GM12878 (cell line): ENCODE results near the gene RPGRIP1. TPM values are rescaled to one million over a fixed set of nuclear protein-coding genes. Genes with fewer than 3 reads are reported as not detected.

Experiments used
- ATAC-seq: fragments of 200-7000 bp; cut with Tn5 transposase; 3 replicates; pipeline ENCODE4 v1.9.1; 2020; ENCODE audit warnings: mild to moderate bottlenecking, moderate library complexity
- BruUV-seq: library from RNA; stranded (reverse); fragments of 400-500 nt; replicated peaks from 2 replicates; lab custom pipeline; 2021; lab: Mats Ljungman, UMichigan
- CTCF ChIA-PET: fragments of 300-600 bp; sonication (Branson Sonifier 250); formaldehyde crosslinking; extraction: SDS; loops from one replicate; lab custom pipeline; 2021; ENCODE audit warnings: inconsistent platforms; lab: Yijun Ruan, JAX
- POLR2A ChIA-PET: fragments of 350-600 bp; formaldehyde crosslinking; extraction: SDS; loops from one replicate; lab custom pipeline; 2021; ENCODE audit warnings: inconsistent platforms; lab: Charles Lee
- RAD21 ChIA-PET: fragments of 300-600 bp; sonication (Branson Sonifier 250); formaldehyde crosslinking; loops from one replicate; lab custom pipeline; 2023; ENCODE audit warnings: antibody characterized with exemption; ENCODE audit not compliant: unreplicated experiment; lab: Charles Lee
- SMC1A ChIA-PET: fragments of 300-600 bp; sonication (Branson Sonifier 250); formaldehyde crosslinking; loops from one replicate; lab custom pipeline; 2023; ENCODE audit not compliant: unreplicated experiment, uncharacterized antibody; lab: Charles Lee
- DNase-seq: peaks from one replicate; pipeline ENCODE4 v3.0.0-alpha.2; 2011; ENCODE audit warnings: low read depth, low spot score
- FAIRE-seq: peaks from 3 replicates; lab custom pipeline; 2011; peaks lifted over from hg19 to GRCh38; lab: Jason Lieb, UNC
- H2AFZ ChIP-seq: 2 replicates; pipeline ENCODE4 v1.6.0; 2011; ENCODE audit warnings: low read depth, low read length, control low read depth; ENCODE audit not compliant: control insufficient read depth
- H3K27ac ChIP-seq: 2 replicates; pipeline ENCODE4 v1.5.1; 2011; ENCODE audit warnings: control low read depth; ENCODE audit not compliant: control insufficient read depth, insufficient read depth
- H3K27me3 ChIP-seq, 2 experiments: replicated peaks in 1 of 2; 2 replicates each; pipeline versions ENCODE4 v1.6.0 to v1.6.1; 2011; ENCODE audit warnings: low read length in 1 of 2; ENCODE audit not compliant: control insufficient read depth in 2 of 2, insufficient read depth in 2 of 2
- H3K36me3 ChIP-seq, 2 experiments: 2 replicates each; pipeline ENCODE4 v1.5.1; 2011; ENCODE audit warnings: low read length in 1 of 2; ENCODE audit not compliant: control insufficient read depth in 2 of 2, insufficient read depth in 2 of 2
- H3K4me1 ChIP-seq: 2 replicates; pipeline ENCODE4 v1.6.1; 2011; ENCODE audit warnings: mild to moderate bottlenecking, low read length, moderate library complexity, mixed read lengths; ENCODE audit not compliant: control insufficient read depth, insufficient read depth
- H3K4me2 ChIP-seq: 2 replicates; pipeline ENCODE4 v1.6.0; 2011; ENCODE audit warnings: control low read depth; ENCODE audit not compliant: control insufficient read depth, insufficient read depth
- H3K4me3 ChIP-seq: fragments of 200-600 bp; sonication (generic); 2 replicates; pipeline ENCODE4 v1.5.1; 2016
- H3K79me2 ChIP-seq: 2 replicates; pipeline ENCODE4 v1.6.0; 2011; ENCODE audit warnings: low read length; ENCODE audit not compliant: control insufficient read depth, insufficient read depth
- H3K9ac ChIP-seq: 2 replicates; pipeline ENCODE4 v1.8.0; 2011; ENCODE audit warnings: low read length, control low read depth, mixed read lengths; ENCODE audit not compliant: control insufficient read depth, insufficient read depth
- H3K9me3 ChIP-seq: replicated peaks from 3 replicates; pipeline ENCODE4 v1.5.1; 2011; ENCODE audit warnings: mild to moderate bottlenecking, low read length; ENCODE audit not compliant: control insufficient read depth, insufficient read depth
- H4K20me1 ChIP-seq: 2 replicates; pipeline ENCODE4 v1.6.0; 2011; ENCODE audit not compliant: control insufficient read depth, insufficient read depth
- BCL3 ChIP-seq: IDR thresholded peaks from 2 replicates; pipeline ENCODE4 v1.6.1; 2011; ENCODE audit warnings: borderline replicate concordance, low read depth, mild to moderate bottlenecking, moderate library complexity, low read length; ENCODE audit not compliant: insufficient read depth, poor library complexity, severe bottlenecking
- BHLHE40 ChIP-seq, 2 experiments: fragments of 450-650 bp in 1 of 2; IDR thresholded peaks; 2 replicates each; pipeline ENCODE4 v1.6.1; 2011 to 2017; ENCODE audit warnings: low read depth in 2 of 2, borderline replicate concordance in 1 of 2, improper control_type of control experiment in 1 of 2, low read length in 1 of 2, mild to moderate bottlenecking in 1 of 2
- CBX5 ChIP-seq: sonication (generic); IDR thresholded peaks from 2 replicates; pipeline ENCODE4 v1.6.1; 2016; ENCODE audit warnings: low read depth, moderate library complexity, mild to moderate bottlenecking, inconsistent platforms
- EP300 ChIP-seq, 2 experiments: fragments of 150-350 bp in 1 of 2; IDR thresholded peaks; 2 replicates each; pipeline ENCODE4 v1.6.1; 2011 to 2012; ENCODE audit warnings: low read depth in 2 of 2, low read length in 2 of 2, borderline replicate concordance in 1 of 2, improper control_type of control experiment in 1 of 2, inconsistent platforms in 1 of 2; ENCODE audit not compliant: control insufficient read depth in 1 of 2
- ESRRA ChIP-seq: IDR thresholded peaks from 2 replicates; pipeline ENCODE4 v1.6.1; 2012; ENCODE audit warnings: mild to moderate bottlenecking, low read length, improper control_type of control experiment
- EZH2 ChIP-seq: IDR thresholded peaks from 2 replicates; pipeline ENCODE4 v1.6.1; 2012; ENCODE audit warnings: low read depth, mild to moderate bottlenecking, control low read depth, inconsistent platforms, low read length, borderline replicate concordance; ENCODE audit not compliant: control insufficient read depth
- HCFC1 ChIP-seq: fragments of 150-350 bp; IDR thresholded peaks from 2 replicates; pipeline ENCODE4 v1.6.1; 2014; ENCODE audit warnings: low read length
- HDAC2 ChIP-seq: fragments of 200-600 bp; sonication (generic); IDR thresholded peaks from 2 replicates; pipeline ENCODE4 v1.6.1; 2017
- LARP7 ChIP-seq: fragments of 450-650 bp; IDR thresholded peaks from 2 replicates; pipeline ENCODE4 v1.6.1; 2017; ENCODE audit warnings: mild to moderate bottlenecking
- MTA3 ChIP-seq: IDR thresholded peaks from 2 replicates; pipeline ENCODE4 v1.6.1; 2012; ENCODE audit warnings: low read length, inconsistent platforms, borderline replicate concordance
- NFYB ChIP-seq: IDR thresholded peaks from 2 replicates; pipeline ENCODE4 v1.6.1; 2011; ENCODE audit warnings: low read depth, mild to moderate bottlenecking, low read length, improper control_type of control experiment, moderate library complexity; ENCODE audit not compliant: insufficient read depth
- NR2F1 ChIP-seq: fragments of 450-650 bp; conservative IDR thresholded peaks from 2 replicates; pipeline ENCODE4 v1.6.1; 2017; ENCODE audit warnings: mild to moderate bottlenecking
- POLR2A ChIP-seq: IDR thresholded peaks from 2 replicates; pipeline ENCODE4 v1.6.1; 2011; ENCODE audit warnings: low read depth, mild to moderate bottlenecking, low read length
- RB1 ChIP-seq: fragments of 450-650 bp; formaldehyde crosslinking; IDR thresholded peaks from 2 replicates; pipeline ENCODE4 v1.6.1; 2017; ENCODE audit warnings: mild to moderate bottlenecking, borderline replicate concordance
- ZNF384 ChIP-seq: IDR thresholded peaks from 2 replicates; pipeline ENCODE4 v1.6.1; 2012; ENCODE audit warnings: low read depth, mild to moderate bottlenecking, low read length, improper control_type of control experiment, borderline replicate concordance
- ZSCAN29 ChIP-seq: fragments of 450-650 bp; IDR thresholded peaks from 2 replicates; pipeline ENCODE4 v1.6.1; 2017; ENCODE audit warnings: mild to moderate bottlenecking, moderate library complexity
- WGBS: methylation state at CpG from one replicate; pipeline ENCODE4 v1.1.6; 2016; ENCODE audit warnings: low lambda C conversion rate; ENCODE audit not compliant: insufficient replicate concordance, insufficient coverage; ENCODE audit errors: missing lambda C conversion rate; 5-methylcytosine and 5-hydroxymethylcytosine counted together
- in situ Hi-C: fragments of 300-500 bp; cut with MboI; formaldehyde crosslinking; loops from 9 replicates; pipeline ENCODE4 v1.14.3; 2018; ENCODE audit warnings: mixed read lengths
- intact Hi-C: fragments of 100-400 bp; cut with micrococcal nuclease; formaldehyde crosslinking; loops from one replicate; pipeline ENCODE4 v1.14.2; 2022; ENCODE audit not compliant: unreplicated experiment
- polyA plus RNA-seq, 11 experiments: library from polyadenylated mRNA; depleted of rRNA in 4 of 11; unstranded in 6 of 11; stranded (reverse) in 5 of 11; fragments of >200 nt; fragmentation: Nextera tagmentation in 4 of 11; fragmentation: Illumina TruSeq in 1 of 11; extraction: Ambion mirVana in 4 of 11; extraction: Trizol in 1 of 11; gene quantifications; 1 replicate in 1 of 11; 2 replicates in 10 of 11; pipeline versions ENCODE4 v1.2.1 to v1.2.3, GENCODE V29; 2011 to 2016; ENCODE audit warnings: inconsistent platforms in 2 of 11, missing spikeins in 2 of 11, low read depth in 1 of 11
- total RNA-seq, 4 experiments: library from RNA; depleted of rRNA in 3 of 4; stranded (reverse); fragments of >200 nt in 3 of 4; fragmentation: Illumina TruSeq in 1 of 4; extraction: Trizol in 1 of 4; gene quantifications; 2 replicates each; pipeline versions ENCODE4 v1.2.1 to v1.2.3, GENCODE V29; 2013 to 2021
- TF ChIP-seq, protein P1 (sequence below): fragments of 450-650 bp; conservative IDR thresholded peaks from 2 replicates; pipeline ENCODE4 v1.6.1; 2017; ENCODE audit warnings: mild to moderate bottlenecking, moderate library complexity
- TF ChIP-seq, protein P2 (sequence below): fragments of 150-350 bp; IDR thresholded peaks from 2 replicates; pipeline ENCODE4 v1.6.1; 2016; ENCODE audit warnings: low read depth, low read length

Gene RPGRIP1
- total and polyA plus RNA-seq, 10 of the 15 experiments (the other 5 are each of a cell fraction or from before 2014, with no cell fraction given), result 0.07 to 1.1 (median 0.30) TPM; not detected in 1

DNA sequence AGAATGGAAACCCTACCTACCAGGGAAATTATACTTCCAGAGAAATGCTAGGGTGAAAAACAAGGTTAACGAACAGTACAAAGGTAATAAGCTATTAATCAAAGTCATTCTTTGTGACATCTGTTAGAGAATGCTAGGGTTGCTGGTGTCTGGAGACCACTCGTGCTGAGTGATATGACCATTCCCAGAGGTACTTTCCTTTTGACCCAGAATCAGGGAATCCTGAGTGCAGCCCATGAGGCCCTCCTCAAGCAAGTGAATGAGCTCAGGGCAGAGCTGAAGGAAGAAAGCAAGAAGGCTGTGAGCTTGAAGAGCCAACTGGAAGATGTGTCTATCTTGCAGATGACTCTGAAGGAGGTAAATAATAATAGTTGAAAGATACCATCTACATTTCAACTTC is 31.7 kb downstream of the RPGRIP1 start:
- no peak for FAIRE-seq
- no peaks in the 10 kb centered on the region for H3K9me3 ChIP-seq
- intact Hi-C loops, result no loop called here
- WGBS, result 50% methylated on average over 2 of the region's 2 CpGs
- H3K36me3 ChIP-seq, result no peaks in the 10 kb centered on the region
- H3K4me1 ChIP-seq, result peaks cover 15% of the 10 kb centered on the region
- in situ Hi-C loops, result no loop called here
- H3K79me2 ChIP-seq, result no peaks in the 10 kb centered on the region
- CTCF ChIA-PET, result interaction anchor here (1.0 to 1.6 kb wide), 6 partner anchors 11 to 207 kb away, joined by 3 to 5 read pairs (median 4); no protein-coding TSS in a partner anchor
- BruUV-seq, result no TSS peak
- H3K9ac ChIP-seq, result no peak overlapping the region
- TF ChIP-seq ZNF384 (no peak), NFYB (no peak), POLR2A (no peak), ZSCAN29 (no peak), NR2F1 (no peak), CBX5 (no peak), BCL3 (no peak), ESRRA (no peak), EP300 (IDR thresholded peaks at IDR 0.05; ENCODE audit: borderline replicate concordance in 1 of 2, control insufficient read depth in 1 of 2, low read depth in 2 of 2, low read length in 2 of 2) (no peak), MTA3 (no peak), HCFC1 (no peak), BHLHE40 (IDR thresholded peaks at IDR 0.05; ENCODE audit: borderline replicate concordance in 1 of 2, low read depth in 2 of 2, low read length in 1 of 2) (no peak), HDAC2 (no peak), EZH2 (no peak), LARP7 (no peak), RB1 (no peak)
- TF ChIP-seq, protein P1, sequence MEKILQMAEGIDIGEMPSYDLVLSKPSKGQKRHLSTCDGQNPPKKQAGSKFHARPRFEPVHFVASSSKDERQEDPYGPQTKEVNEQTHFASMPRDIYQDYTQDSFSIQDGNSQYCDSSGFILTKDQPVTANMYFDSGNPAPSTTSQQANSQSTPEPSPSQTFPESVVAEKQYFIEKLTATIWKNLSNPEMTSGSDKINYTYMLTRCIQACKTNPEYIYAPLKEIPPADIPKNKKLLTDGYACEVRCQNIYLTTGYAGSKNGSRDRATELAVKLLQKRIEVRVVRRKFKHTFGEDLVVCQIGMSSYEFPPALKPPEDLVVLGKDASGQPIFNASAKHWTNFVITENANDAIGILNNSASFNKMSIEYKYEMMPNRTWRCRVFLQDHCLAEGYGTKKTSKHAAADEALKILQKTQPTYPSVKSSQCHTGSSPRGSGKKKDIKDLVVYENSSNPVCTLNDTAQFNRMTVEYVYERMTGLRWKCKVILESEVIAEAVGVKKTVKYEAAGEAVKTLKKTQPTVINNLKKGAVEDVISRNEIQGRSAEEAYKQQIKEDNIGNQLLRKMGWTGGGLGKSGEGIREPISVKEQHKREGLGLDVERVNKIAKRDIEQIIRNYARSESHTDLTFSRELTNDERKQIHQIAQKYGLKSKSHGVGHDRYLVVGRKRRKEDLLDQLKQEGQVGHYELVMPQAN, result no peak
- TF ChIP-seq, protein P2, sequence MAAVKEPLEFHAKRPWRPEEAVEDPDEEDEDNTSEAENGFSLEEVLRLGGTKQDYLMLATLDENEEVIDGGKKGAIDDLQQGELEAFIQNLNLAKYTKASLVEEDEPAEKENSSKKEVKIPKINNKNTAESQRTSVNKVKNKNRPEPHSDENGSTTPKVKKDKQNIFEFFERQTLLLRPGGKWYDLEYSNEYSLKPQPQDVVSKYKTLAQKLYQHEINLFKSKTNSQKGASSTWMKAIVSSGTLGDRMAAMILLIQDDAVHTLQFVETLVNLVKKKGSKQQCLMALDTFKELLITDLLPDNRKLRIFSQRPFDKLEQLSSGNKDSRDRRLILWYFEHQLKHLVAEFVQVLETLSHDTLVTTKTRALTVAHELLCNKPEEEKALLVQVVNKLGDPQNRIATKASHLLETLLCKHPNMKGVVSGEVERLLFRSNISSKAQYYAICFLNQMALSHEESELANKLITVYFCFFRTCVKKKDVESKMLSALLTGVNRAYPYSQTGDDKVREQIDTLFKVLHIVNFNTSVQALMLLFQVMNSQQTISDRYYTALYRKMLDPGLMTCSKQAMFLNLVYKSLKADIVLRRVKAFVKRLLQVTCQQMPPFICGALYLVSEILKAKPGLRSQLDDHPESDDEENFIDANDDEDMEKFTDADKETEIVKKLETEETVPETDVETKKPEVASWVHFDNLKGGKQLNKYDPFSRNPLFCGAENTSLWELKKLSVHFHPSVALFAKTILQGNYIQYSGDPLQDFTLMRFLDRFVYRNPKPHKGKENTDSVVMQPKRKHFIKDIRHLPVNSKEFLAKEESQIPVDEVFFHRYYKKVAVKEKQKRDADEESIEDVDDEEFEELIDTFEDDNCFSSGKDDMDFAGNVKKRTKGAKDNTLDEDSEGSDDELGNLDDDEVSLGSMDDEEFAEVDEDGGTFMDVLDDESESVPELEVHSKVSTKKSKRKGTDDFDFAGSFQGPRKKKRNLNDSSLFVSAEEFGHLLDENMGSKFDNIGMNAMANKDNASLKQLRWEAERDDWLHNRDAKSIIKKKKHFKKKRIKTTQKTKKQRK, result no peak
- TF ChIP-seq, all 136 proteins: peak for 0
- no peak overlapping the region for H3K4me2 ChIP-seq
- H4K20me1 ChIP-seq, result no peaks in the 10 kb centered on the region
- no peak overlapping the region for H3K27ac ChIP-seq
- H3K27me3 ChIP-seq, result no peaks in the 10 kb centered on the region
- ChIA-PET POLR2A (interaction anchor here (1.3 to 1.9 kb wide), 2 partner anchors 8 to 103 kb away, joined by 3 to 4 read pairs; no protein-coding TSS in a partner anchor), SMC1A (interaction anchor here (0.7 to 2.0 kb wide), 7 partner anchors 21 to 187 kb away, joined by 3 to 4 read pairs (median 3); no protein-coding TSS in a partner anchor), RAD21 (interaction anchor here (1.1 to 1.5 kb wide), 2 partner anchors 44 to 47 kb away, joined by 3 to 4 read pairs; no protein-coding TSS in a partner anchor)
- DNase-seq, result no peak
- no peak overlapping the region for H3K4me3 ChIP-seq
- no peak for ATAC-seq
- no peak overlapping the region for H2AFZ ChIP-seq
